Choroid plexus epithelial cell (primary cell): ENCODE measurements around the gene HNRNPLL.
A peak's percentile ranks its signal among the peaks of the same experiment; 100 is the strongest.

ENCODE experiments used
- DNase-seq: peaks from one replicate; pipeline ENCODE4 v3.0.0-alpha.2; 2010; ENCODE audit warnings: low read depth
- H3K4me3 ChIP-seq: 2 replicates; pipeline ENCODE4 v1.5.1; 2011; ENCODE audit warnings: low read depth, mild to moderate bottlenecking, control low read depth, low read length, moderate library complexity
- TF ChIP-seq, protein P1 (sequence below): conservative IDR thresholded peaks from 2 replicates; pipeline ENCODE4 v1.5.1; 2011; ENCODE audit warnings: low read depth, mild to moderate bottlenecking, control low read depth, inconsistent platforms, low read length, moderate library complexity

HNRNPLL gene

DNA sequence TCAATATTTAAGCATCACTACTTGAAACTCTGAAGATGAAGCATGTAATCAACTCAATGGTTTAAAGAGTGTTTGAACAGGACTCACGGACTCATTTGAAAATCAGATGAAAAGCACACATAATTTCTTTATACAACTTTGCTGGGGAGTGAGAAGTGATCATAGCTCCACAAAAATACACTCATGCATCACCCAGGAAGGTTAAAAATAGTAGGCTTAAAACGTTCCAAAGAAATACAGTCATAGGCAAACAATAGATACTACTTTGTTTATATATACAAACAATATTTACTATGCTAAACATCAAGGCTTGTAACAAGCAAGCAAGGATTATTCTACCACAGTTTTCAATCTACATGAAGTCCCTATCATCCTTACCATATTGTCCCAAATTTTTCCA is 11.6 kb downstream of the HNRNPLL start:
- no peak overlapping the region for H3K4me3 ChIP-seq
- no peak for DNase-seq
- TF ChIP-seq, protein P1, sequence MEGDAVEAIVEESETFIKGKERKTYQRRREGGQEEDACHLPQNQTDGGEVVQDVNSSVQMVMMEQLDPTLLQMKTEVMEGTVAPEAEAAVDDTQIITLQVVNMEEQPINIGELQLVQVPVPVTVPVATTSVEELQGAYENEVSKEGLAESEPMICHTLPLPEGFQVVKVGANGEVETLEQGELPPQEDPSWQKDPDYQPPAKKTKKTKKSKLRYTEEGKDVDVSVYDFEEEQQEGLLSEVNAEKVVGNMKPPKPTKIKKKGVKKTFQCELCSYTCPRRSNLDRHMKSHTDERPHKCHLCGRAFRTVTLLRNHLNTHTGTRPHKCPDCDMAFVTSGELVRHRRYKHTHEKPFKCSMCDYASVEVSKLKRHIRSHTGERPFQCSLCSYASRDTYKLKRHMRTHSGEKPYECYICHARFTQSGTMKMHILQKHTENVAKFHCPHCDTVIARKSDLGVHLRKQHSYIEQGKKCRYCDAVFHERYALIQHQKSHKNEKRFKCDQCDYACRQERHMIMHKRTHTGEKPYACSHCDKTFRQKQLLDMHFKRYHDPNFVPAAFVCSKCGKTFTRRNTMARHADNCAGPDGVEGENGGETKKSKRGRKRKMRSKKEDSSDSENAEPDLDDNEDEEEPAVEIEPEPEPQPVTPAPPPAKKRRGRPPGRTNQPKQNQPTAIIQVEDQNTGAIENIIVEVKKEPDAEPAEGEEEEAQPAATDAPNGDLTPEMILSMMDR, result no peak

GRCh38 chr2:38590053-38590452 is 12.7 kb downstream of the HNRNPLL start:
- H3K4me3 ChIP-seq, result no peak overlapping the region
- DNase-seq, result peak; percentile 38
- TF ChIP-seq, protein P1, result peak; percentile 48

GRCh38 chr2:38586931-38587330 is 15.8 kb downstream of the HNRNPLL start:
- TF ChIP-seq, protein P1, result no peak
- DNase-seq, result peak; percentile 60
- H3K4me3 ChIP-seq, result no peak overlapping the region

- TF ChIP-seq, protein P1, result no peak
- DNase-seq, result no peak
Measured at GRCh38 chr2:38584881-38585280, 17.8 kb downstream of the HNRNPLL start.

DNA sequence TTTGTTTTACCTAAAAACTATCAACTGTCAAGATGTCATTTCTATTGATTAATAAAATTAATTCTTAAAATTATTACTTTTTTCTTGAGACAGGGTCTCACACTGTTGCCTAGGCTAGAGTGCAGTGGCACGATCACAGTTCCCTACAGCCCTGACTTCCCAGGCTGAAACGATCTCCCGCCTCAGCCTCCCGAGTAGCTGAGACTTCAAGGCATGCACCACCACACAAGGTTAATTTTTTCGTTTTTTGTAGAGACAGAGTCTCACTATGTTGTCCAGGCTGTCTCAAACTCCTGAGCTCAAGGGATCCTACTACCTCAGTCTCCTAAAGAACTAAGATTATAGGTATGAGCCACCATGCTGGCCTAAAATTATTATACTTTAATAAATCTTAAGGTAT is 18.7 kb downstream of the HNRNPLL start:
- DNase-seq, result no peak
- H3K4me3 ChIP-seq, result no peak overlapping the region
- TF ChIP-seq, protein P1, result no peak

More at GRCh38 chr2:38584881-38585280, 17.8 kb downstream of the HNRNPLL start:
- no peak overlapping the region for H3K4me3 ChIP-seq

GRCh38 chr2:38583524-38583923 is 19.2 kb downstream of the HNRNPLL start:
- no peak for DNase-seq
- no peak overlapping the region for H3K4me3 ChIP-seq
- TF ChIP-seq, protein P1, result no peak

- no peak overlapping the region for H3K4me3 ChIP-seq
- peak; percentile 91 for DNase-seq
- TF ChIP-seq, protein P1, result peak; percentile 66
Measured at GRCh38 chr2:38581193-38582147, 21.3 kb downstream of the HNRNPLL start.
